ENCODE measurements around the gene DNAJC22. TPM values are rescaled to one million over a fixed set of nuclear protein-coding genes. Genes with fewer than 3 reads are reported as not detected.
A peak's percentile ranks its signal among the peaks of the same experiment; 100 is the strongest.

DNAJC22 gene
- total and polyA plus RNA-seq, 9 of the 15 experiments (the other 6 are each of a cell fraction or from before 2014, with no cell fraction given) = 0.10 to 1.2 (median 0.47) TPM

GRCh38 chr12:49342066-49342913, 4.4 kb upstream of the DNAJC22 start (continued):
- TF ChIP-seq ZNF77 (CRISPR knock-in tag; IDR thresholded peaks at IDR 0.05) = no peak
- TF ChIP-seq YY1 (IDR thresholded peaks at IDR 0.05; ENCODE audit: borderline replicate concordance in 1 of 3, control insufficient read depth in 1 of 3, extremely low read depth in 1 of 3, insufficient read depth in 3 of 3, insufficient read length in 1 of 3, insufficient replicate concordance in 2 of 3, low read depth in 1 of 3, low read length in 2 of 3) = peak in 1 of 3 experiments; percentile 45
- TF ChIP-seq FOXK1 (CRISPR knock-in tag; IDR thresholded peaks at IDR 0.05; ENCODE audit: borderline replicate concordance) = 0 out of 2 replicates have a peak, but pooled peaks have one; percentile 16
- TF ChIP-seq FOXP4 (CRISPR knock-in tag; IDR thresholded peaks at IDR 0.05; ENCODE audit: borderline replicate concordance) = peak; percentile 55; the same call in 1 of the 2 replicates
- TF ChIP-seq ZNF764 (CRISPR knock-in tag; IDR thresholded peaks at IDR 0.05; ENCODE audit: low read depth) = no peak
- peak; percentile 61 for TF ChIP-seq NFE2 (IDR thresholded peaks at IDR 0.05; ENCODE audit: low read depth)
- TF ChIP-seq RB1 (IDR thresholded peaks at IDR 0.05; ENCODE audit: low read depth) = peak; percentile 78
- peak; percentile 67 for TF ChIP-seq GABPB1 (CRISPR knock-in tag; IDR thresholded peaks at IDR 0.05)
- peak; percentile 95 for TF ChIP-seq XRCC5 (IDR thresholded peaks at IDR 0.05; ENCODE audit: low read depth, low read length)
- TF ChIP-seq TCF3 (CRISPR knock-in tag; IDR thresholded peaks at IDR 0.05) = 0 out of 2 replicates have a peak, but pooled peaks have one; percentile 4
- no peak for TF ChIP-seq SP2 (IDR thresholded peaks at IDR 0.05; ENCODE audit: extremely low read depth, low read depth, low read length, poor library complexity, severe bottlenecking)
- no peak for TF ChIP-seq EZH2 (IDR thresholded peaks at IDR 0.05; ENCODE audit: borderline replicate concordance, low read depth, low read length)
- TF ChIP-seq TRIM24 (IDR thresholded peaks at IDR 0.05) = no peak
- TF ChIP-seq SPI1 (IDR thresholded peaks at IDR 0.05; ENCODE audit: borderline replicate concordance, low read depth, low read length) = no peak
- TF ChIP-seq XRCC3 (IDR thresholded peaks at IDR 0.05) = no peak
- TF ChIP-seq HNRNPUL1 (IDR thresholded peaks at IDR 0.05; ENCODE audit: low read length) = no peak
- no peak for TF ChIP-seq CBX8 (IDR thresholded peaks at IDR 0.05; ENCODE audit: borderline replicate concordance, extremely low read depth, low read depth, low read length, poor library complexity, severe bottlenecking)
- TF ChIP-seq ZKSCAN3 (CRISPR knock-in tag; IDR thresholded peaks at IDR 0.05) = no peak
